Glomerular visceral epithelial cell (primary cell): ENCODE measurements around the gene RPP25L.
A peak's percentile ranks its signal among the peaks of the same experiment; 100 is the strongest.

Source experiments
- DNase-seq: peaks from one replicate; pipeline ENCODE4 v3.0.0-alpha.2; 2016; ENCODE audit errors: extremely low spot score

Gene RPP25L

DNA sequence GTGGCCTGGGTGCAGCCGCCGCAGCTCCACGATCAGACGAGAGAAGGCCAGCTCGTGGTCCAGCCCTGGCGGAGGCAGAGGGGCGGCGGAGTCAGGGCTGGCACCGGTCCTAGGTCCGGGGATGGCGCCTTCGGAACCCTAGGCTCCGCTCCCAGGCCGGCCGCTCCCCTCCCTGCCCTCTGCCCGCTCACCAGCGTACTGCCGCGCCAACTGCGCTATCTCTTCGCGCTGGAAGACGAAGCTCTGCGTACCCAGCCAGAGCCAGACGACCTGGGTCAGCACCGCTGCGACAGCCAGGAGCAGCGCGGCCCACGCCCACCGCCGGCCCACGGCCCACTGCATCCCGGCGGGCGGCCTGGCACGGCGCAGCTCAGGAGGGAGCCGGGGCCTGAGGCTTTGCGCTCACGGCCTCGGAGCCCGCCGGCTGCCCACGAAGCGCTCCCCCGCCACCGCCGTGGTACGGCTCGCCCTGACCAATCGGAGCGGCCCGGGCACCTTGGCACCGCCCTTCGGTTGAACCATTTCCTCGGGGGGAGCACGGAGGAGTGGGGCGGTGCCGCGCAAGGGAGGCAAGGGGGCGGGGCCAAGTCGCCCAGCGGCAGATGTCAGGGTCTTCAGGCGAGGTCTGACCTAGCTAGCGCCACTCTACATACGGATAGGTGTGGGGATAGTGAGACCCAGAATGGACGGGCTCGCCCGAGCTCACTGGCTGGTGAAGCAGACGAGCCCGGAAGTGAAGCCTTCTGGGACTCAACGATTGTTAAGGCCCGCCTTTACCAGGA, 25.6 kb upstream of the RPP25L start, which contains the start of gene SIGMAR1:
Gene SIGMAR1 (minus strand): TSS at position 432 of the 782 bp plus-strand sequence. CDS start 90 bp downstream, at position 342.
- peak; percentile 92 for DNase-seq

DNA sequence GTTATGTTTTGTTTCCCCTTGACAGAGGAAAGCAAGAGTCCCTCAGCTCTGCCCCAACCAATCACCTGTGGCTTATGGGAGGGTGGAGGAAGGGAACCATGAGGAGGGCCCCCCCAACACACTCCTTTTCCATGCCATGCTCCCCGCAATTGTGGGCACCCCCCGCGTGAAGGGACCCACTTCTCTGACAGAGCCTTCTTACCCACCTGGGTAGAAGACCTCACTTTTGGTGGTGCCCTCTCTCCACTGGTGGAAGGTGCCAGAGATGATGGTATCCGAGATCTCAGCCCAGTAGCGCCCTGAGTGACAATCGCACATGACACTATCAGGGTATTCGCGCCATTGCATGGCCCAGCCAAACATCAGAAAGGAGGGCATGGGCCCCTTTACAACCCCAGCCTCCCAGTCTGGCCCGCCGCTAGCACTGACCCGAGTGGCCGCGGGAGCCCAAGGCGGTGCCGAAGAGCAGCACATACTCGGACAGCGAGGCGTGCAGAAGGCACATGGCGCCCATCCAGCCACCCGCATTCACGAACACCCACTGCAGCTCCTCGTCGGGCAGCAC, 25.0 kb upstream of the RPP25L start:
- peak; percentile 40 for DNase-seq

DNA sequence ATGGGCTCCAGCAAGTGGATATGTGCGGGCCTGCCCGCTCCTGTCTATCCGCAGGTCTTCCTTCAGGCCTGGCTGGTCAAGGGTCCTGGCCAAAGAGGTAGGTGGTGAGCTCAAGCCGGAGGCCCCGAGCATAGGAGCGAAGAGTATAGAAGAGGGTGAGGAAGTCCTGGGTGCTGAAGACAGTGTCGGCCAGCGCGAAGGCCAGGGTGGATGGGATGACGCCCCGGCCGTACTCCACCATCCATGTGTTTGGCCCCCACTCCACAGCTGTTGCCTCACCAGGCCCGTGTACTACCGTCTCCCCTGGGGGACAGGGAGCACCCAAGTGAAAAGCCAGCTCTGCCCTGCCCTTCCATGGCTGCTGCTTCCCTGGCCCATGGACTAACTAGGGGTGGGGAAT, 23.7 kb upstream of the RPP25L start:
- DNase-seq = no peak

DNA sequence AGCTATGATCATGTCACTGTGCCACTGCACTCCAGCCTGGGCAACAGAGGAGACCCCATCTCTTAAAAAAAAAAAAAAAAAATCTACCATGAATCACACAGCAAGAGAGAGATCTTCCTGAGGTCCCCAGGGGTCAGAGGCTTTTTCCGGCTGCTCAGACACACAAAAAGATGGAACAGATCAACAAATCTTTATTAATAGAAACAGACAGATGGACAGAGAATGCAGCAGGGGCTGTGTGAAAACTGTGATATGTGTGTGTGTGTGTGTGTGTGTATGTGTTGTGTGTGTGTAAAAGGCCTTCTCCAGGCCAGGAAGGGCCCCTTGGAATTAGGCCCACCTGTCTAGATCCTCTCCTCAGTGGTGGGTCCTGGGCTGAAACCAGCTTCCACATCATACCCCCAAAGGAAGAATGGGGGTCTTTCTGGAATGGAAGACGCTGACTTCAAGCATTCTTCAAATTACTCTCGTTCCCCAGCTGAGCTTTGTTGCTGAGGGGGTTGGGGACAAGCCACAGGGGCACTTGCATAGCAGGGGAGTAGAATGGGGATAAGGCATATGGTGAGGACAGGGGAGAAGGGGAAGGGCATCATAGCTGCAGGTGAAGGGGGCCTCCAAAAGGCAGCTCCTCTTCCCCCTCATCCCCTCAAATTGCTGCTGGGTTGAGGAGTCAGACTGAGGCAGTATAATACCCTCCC, 22.8 kb upstream of the RPP25L start:
- DNase-seq = no peak

DNA sequence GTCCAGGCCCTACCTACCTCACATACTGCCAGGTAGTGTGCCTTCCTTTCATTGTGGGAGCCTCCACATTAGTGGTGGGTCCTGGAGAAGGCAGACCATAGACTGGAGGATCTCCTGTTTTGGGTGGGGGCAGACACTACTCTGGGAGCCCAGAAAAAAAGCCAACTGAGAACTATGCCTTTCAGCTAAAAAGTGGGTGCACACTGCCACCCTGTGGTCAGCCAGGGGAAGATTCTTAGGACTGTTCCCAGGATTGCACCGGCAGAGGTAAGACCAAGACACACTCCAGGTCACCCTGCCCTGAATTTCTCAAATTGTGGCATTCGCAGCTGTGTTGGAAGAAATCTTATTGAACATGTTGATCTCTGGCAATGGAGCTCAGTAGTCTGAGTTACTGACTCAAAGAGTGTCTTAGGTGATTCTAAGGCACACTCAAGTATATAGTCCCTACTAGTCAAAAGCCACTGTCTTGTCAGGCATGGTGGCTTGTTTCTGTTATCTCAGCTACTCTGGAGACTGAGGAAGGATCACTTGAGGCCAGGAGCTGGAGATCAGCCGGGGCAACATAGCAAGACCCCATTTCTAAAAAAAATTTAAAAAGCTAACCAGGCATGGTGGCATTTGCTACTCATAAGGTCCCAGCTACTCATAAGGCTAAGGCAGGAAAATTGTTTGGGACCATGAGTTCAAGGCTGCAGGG, 22.1 kb upstream of the RPP25L start:
- DNase-seq = peak; percentile 69

DNA sequence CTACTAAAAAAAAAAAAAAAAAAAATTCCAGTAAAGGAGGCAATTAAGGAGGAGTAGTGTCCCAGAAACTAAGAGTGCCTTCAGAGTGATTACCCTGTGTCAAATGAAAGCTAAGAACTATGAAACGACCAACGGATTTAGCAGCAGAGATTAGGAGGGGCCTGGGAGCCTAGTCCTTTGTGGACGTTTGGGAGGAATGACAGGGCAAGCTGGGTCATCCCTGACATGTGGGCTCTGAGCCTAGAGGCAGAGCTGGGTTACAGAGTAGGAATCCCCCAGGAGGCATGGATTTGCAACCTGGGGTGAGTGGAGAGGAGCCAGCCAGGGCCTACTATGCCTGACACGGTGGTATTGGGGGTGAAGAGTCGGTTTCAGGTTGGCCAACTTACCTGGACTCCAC, 21.3 kb upstream of the RPP25L start:
- DNase-seq = no peak

DNA sequence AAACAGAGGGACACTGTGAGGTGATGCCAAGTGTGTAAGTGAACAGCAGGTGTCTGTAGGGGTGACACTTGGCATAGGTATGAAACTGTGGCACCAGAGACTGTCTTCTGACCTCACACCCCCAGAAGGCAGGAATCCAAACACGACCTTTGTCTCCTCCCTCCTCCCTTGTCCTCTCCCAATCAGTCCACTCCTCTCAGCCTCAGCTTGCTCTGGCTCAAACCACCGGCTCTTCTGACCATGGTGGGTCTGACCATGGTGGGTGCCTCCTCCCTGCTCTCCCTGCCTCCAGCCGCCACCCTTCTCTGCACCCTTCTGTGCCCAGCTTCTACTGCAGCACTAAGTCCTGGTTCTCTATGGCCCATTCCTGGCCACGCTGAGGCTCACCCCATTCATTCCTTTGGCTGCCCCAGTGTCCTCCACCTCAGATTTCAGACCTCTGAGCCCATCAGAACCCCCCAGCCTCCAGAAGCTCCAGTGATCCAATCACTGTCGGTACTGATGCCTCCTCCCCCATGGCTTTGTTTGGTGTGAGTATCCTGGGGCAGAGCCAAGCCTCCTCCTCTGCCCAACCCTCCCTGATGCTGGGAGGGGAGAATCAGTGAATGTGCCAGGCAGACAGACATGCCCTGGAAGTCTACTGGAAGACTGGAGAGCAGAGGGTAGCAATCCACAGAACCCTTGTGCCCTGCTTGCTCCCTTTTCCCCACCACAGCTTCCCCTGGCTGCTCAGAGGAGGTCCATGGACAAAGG, 18.7 kb upstream of the RPP25L start:
- DNase-seq = no peak

DNA sequence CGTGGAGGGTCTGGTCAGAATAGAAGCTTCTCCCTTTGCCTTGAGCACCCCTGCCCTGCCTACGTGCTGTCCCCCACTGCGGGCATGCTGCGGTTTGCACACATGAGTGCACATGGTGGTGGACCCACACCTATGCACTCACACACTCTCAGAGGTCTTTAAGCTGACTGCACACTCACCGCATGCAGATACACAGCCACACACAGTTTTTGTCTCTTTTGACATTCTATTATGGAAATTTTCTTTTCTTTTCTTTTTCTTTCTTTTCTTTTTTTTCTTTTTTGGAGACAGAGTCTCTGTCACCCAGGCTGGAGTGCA, 17.6 kb upstream of the RPP25L start:
- no peak for DNase-seq

DNA sequence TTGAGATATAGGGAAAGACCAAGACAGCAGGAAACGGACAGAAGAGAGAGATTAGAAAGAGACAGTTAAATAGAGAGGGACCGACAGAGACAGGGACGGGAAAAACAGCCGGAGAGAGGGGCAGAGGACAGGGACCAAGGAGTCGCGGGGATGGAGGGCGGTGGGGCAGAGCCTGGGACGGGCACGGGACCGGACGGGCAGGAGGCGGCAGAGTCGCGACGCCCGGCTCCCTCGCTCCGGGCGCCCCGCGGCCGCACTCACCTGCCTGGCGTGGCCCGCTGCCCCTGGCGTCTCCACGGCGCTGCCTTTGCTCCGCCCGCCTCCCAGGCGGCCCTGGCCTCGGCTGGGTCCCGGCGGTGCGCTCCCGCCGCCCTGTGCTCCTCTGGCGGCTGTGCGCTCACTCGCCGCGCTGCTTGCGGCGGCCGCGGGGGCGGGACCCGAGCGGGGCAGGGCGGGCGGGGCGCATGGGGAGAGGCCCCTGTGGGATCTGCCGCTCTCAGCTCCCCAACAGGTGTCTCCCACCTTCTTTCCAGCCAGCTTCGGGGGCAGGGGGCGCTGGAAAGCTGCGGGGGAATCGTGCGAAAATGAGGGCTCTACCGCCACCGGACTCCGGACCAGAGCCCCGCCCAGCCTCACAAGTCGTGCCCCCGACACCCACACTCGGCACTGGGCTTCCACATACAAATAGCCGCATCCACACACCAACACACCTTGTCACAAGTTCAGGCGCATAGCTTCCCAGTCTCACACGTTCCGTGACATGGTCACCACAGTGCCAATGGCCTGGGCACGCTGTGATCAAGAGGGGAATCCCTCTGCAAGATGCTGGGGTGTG, 17.0 kb upstream of the RPP25L start, which contains the start of gene ARID3C:
Gene ARID3C (minus strand): TSS at position 411 of the 835 bp plus-strand sequence. CDS start 1,052 bp downstream, outside the sequence.
- peak; percentile 36 for DNase-seq

DNA sequence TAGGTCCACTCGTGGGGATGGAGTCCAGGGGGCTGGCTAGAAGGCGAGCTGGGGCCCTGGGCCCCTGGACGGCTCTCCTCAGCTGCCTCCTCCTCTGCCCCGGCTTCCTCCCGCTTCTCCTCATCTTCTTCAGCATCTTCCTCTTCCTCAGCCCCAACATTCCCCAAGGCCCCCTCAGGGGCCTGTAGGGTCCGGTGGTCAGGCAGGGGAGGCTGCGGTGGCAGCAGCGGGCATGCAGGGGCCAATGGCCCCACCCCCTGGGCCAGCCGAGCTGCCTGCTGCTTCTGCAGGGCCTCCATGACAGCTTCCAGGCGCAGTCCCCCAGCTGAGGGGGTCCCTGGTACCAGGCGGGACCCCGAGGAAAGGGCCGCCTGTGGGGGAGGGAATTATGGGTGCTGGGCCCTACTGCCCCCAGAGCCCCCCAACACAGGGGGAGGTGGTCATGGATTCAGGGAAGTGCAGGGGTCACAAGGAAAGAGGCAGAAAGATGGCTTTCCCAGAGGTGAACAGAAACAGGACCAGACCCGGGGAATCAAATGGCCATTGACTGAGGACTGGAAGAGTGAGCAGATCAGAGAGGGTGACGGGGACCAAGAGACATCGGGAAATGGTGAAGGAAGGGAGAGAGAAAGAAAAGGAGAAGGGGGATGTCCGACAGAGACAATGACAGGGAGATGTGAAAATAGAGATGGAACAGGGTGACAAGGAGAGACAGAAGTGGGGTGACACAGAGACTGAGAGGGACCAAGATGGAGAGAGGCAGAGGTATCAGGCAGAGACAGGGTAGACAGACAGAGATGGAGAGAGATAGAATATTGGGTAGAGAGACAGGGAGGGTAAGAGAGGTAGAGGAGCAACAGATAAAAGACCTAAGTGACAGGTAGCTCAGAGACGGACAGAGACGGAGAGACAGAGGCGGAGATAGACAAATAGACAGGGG, 16.1 kb upstream of the RPP25L start:
- DNase-seq = no peak

DNA sequence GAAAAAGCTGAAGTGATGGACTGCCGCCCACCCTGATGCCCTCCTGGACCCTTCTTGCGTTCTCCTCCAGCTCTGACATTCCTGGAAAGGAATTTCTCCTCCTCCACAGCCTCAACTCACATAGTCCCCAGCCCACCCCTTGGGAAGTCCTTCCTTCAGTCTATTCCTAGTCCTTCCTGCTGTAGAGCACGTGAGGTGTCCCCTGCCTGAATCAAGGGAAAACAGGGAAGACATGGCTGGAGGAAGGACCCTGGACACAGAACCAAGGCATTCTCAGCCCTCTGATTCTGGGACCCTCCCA, 13.2 kb upstream of the RPP25L start:
- no peak for DNase-seq

DNA sequence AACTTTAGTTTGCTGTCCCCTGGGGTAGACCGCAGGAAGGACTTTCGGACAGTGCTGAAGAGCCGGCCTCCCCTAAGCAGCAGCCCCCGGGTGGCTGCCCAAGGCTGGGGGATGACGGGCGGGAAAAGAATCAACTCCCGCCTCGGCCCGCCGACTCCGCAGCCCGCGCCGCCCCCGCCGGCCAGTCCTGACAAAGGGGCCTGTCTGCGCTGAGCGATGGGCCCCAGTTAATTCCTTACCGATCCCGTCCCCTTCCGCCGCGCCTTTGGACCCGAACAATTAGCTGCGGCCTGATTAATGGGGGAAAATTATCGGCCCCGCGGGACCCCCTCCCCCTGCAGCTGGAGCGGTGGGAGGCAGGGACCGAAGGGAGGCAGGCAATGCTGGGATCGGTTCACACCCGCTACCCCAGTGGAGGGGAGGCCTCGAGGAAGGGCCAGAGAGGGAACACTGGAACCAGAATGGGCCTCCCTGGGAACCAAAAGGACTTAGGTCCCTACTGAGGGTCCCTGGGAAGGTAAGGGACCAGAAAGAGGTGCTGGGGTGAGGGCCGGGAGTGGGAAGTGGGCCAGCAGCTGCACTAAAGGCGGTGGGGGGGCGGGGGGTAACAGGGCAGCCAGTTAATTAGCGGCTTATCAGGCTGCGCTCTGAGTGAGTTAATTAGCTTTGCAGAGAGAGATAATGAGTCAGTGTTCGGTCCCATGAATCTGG, 12.7 kb upstream of the RPP25L start:
- DNase-seq = no peak

DNA sequence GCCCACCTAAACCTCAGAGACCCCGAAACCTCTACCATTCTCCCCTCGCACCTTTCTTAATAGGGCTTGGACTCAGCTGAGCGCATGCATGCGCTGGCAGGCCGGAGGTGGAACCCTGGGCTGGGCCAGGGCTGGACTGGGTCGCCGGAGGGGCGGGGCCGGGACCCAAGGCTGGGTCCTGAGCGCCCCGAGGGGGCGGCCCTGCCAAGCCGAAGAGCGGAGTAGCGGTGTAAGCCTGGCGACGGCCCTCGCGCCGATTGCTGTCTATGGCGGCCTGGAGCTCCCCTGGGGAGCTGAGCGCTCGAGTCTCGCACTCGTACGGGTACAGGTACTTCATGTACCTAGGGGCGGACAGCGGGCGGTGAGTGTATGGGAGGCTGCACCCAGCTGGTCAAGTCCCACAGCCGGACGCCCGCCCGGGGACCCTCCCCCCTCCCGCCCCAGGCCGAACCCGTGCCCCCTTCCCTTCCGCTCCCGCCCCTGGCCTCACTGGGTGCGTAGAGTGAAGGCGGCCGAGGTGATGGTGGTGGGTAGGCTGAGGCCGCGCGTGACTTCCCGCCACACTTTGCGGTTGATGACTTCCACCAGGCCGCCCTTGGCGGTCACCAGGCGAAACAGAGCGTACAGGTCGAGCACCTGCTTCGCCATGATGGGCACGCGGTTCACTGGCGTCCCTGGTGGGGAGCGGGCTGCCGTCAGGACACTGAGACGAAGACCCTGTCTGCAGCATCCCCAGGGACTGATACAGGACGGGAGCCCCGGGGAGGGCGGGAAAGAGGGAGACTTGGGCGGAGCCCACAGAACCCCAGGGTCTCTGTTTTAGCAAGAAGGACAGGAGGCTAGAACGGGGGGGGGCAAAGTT, 11.7 kb upstream of the RPP25L start:
- DNase-seq = no peak

DNA sequence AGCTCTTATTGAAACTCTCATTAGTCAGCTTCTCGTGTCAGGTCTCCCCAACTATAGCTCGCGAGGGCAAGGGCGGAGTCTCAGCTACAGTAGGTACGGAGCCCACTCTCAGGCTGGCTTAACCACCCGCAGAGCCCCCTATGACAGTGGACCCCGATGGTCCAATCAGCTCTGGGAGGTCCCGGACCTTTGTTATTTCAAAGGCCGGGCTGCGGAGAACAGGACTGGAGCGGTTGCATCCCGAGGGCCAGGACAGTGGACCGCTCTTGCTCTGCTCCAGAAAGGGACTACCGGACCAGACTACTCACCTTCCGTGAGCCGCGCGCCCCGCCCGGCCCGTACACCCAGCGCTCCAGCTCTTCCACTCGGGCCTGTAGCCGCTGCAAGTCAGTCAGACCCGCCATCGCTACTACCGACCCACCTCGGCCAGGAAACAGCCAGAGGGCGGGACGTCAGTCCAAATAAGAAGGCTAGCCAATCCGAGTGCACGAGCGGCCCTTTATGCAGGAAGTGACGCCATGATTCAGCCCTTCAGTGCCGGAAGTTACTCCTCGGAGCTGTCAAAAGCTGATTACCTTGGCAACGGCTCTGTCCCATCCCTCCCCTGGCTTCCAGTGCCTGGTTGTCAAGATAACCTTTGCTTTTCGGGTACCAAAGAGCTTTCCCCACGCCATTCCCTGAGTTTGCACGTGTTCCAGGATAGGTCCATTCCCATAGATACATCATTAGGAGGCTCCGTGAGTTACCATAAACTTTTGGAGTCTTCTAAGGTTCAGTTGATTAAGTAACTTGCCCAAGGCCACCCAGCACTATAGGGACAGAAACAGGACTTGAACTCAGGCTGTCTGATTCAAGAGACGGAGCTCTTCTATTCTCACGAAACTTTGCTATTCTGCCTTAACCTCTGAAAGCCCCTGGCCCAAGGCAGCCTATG, 8.4 kb upstream of the RPP25L start, which contains the start of gene DCTN3:
Gene DCTN3 (minus strand): TSS at position 435 of the 934 bp plus-strand sequence. CDS start 31 bp downstream, at position 404.
- peak; percentile 91 for DNase-seq

DNA sequence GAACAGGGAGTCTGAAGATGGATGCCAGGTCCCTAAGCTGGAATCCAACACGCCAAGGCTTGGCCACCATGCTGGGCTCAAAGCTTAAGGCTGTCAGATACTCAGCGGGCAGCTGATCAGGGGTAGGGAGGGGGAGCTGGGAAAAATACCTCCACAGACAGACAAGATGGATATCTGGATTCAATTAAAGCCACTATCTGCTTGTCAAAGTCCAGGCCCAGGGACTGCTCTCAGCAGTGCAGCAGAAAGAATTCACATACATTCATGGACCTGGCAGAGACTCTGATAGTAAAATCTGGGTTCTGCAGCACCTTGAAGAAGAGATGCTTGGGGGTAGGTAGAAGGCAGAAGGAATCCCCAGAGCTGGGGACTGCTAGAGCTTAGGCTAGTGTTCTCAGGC, 3.2 kb upstream of the RPP25L start:
- DNase-seq = no peak

DNA sequence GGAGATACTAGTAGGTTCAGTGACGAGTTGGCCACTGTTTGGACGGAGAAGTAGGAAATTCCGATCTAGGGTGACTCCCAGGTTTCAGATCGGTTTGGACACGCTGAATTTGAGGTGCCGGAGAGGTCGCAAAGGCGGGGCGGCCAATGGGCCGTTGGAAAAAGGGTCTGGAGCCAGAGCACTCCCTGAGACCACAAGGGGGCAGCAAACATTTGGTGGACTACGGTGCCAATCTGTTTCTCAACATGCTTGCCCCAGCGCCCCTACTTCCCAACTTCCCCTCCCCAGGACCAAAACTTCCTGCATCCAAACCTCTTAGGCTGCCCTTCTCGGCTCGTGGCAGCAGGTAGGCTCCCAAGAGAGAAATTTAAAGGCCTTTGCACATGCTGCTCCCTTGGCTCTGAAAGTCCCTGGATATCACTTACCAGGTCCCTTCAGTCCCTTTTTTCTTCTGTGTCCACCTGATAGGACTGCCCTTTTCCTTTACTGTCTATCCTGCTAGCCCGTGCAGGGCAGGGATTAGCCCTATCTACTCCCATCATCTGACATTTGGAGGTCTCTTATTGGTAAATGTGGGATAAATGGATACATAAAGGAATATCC, 992 bp upstream of the RPP25L start:
- DNase-seq = peak; percentile 73
